Measurements from ENCODE around the gene ROGDI. TPM values are rescaled to one million over a fixed set of nuclear protein-coding genes. Genes with fewer than 3 reads are reported as not detected.

The ROGDI gene
- polyA plus RNA-seq, 1 donor = 26.3 TPM

- no peak for DNase-seq
These were observed 34.4 kb downstream of the ROGDI start for GRCh38 chr16:4767872-4768548.

- peak; percentile 96 for DNase-seq
These were observed 35.4 kb downstream of the ROGDI start, which contains the start of gene ZNF500 for GRCh38 chr16:4766875-4767628. TSS of gene ZNF500 (minus strand) at chr16:4767162. CDS start at chr16:4765978, 1,184 bp downstream.

GRCh38 chr16:4765511-4766474 is 36.6 kb downstream of the ROGDI start:
- DNase-seq = no peak

GRCh38 chr16:4763791-4764190 is 38.6 kb downstream of the ROGDI start:
- no peak for DNase-seq

GRCh38 chr16:4762205-4762604 is 40.2 kb downstream of the ROGDI start:
- no peak for DNase-seq

- DNase-seq = no peak
These were observed 42.1 kb downstream of the ROGDI start for GRCh38 chr16:4760221-4760910.

GRCh38 chr16:4755687-4756086 is 46.7 kb downstream of the ROGDI start:
- DNase-seq = no peak

- DNase-seq = no peak
These were observed 47.6 kb downstream of the ROGDI start for GRCh38 chr16:4754865-4755264.

- DNase-seq = no peak
These were observed 49.2 kb downstream of the ROGDI start for GRCh38 chr16:4753227-4753626.

GRCh38 chr16:4752351-4753100 is 49.9 kb downstream of the ROGDI start:
- no peak for DNase-seq

GRCh38 chr16:4750896-4751295 is 51.5 kb downstream of the ROGDI start:
- no peak for DNase-seq

- DNase-seq = no peak
These were observed 52.7 kb downstream of the ROGDI start for GRCh38 chr16:4749700-4750257.

GRCh38 chr16:4748682-4749411 is 53.6 kb downstream of the ROGDI start:
- DNase-seq = no peak

- no peak for DNase-seq
These were observed 54.3 kb downstream of the ROGDI start for GRCh38 chr16:4747906-4748681.

GRCh38 chr16:4746991-4747574 is 55.4 kb downstream of the ROGDI start:
- DNase-seq = no peak
